ENCODE measurements around the gene RNASE8.

Gene RNASE8

GRCh38 chr14:21023174-21023573 is 34.4 kb upstream of the RNASE8 start:
- no peak for DNase-seq (ENCODE audit: low spot score)
- TF ChIP-seq CTCF (conservative IDR thresholded peaks at IDR 0.05; ENCODE audit: low read depth): no peak
- no peak overlapping the region for H3K27ac ChIP-seq
- POLR2A ChIA-PET (ENCODE audit: low non-redundant PET): no interaction called here
- CTCF ChIA-PET: interaction anchor here (0.7 to 1.0 kb wide), 3 partner anchors 9 to 77 kb away, joined by 3 to 5 read pairs (median 5); no protein-coding TSS in a partner anchor

- ChIA-PET POLR2A (ENCODE audit: low non-redundant PET) (interaction anchor here (0.6 kb wide), 1 partner anchor 18 kb away, joined by 3 read pairs; no protein-coding TSS in a partner anchor), CTCF (interaction anchor here (0.6 to 1.0 kb wide), 4 partner anchors 9 to 76 kb away, joined by 3 to 5 read pairs (median 4); no protein-coding TSS in a partner anchor)
- no peak for DNase-seq (ENCODE audit: low spot score)
Measured at GRCh38 chr14:21023817-21024584, 33.6 kb upstream of the RNASE8 start.

GRCh38 chr14:21024585-21025370 is 32.8 kb upstream of the RNASE8 start, which contains the start of gene NDRG2:
Gene NDRG2, minus strand, starts transcription at chr14:21025061. Its CDS starts 1,746 bp downstream, at chr14:21023315.
- TF ChIP-seq CTCF (conservative IDR thresholded peaks at IDR 0.05; ENCODE audit: low read depth): no peak
- peak; percentile 54 for DNase-seq (ENCODE audit: low spot score)
- H3K27ac ChIP-seq: no peak within 1 kb of the TSS
- ChIA-PET CTCF (interaction anchor here (0.6 to 1.0 kb wide), 3 partner anchors 10 to 65 kb away, joined by 3 to 4 read pairs (median 3); no protein-coding TSS in a partner anchor), POLR2A (ENCODE audit: low non-redundant PET) (interaction anchor here (0.5 to 0.6 kb wide), 2 partner anchors 17 to 682 kb away, joined by 3 read pairs; no protein-coding TSS in a partner anchor)

More at GRCh38 chr14:21023817-21024584, 33.6 kb upstream of the RNASE8 start:
- no peak for TF ChIP-seq CTCF (conservative IDR thresholded peaks at IDR 0.05; ENCODE audit: low read depth)
- H3K27ac ChIP-seq: no peak overlapping the region

GRCh38 chr14:21025371-21026273 is 32.0 kb upstream of the RNASE8 start:
- ChIA-PET CTCF (interaction anchor here (0.8 to 1.0 kb wide), 2 partner anchors 11 to 14 kb away, joined by 3 to 4 read pairs; no protein-coding TSS in a partner anchor), POLR2A (ENCODE audit: low non-redundant PET) (no interaction called here)
- DNase-seq (ENCODE audit: low spot score): no peak

GRCh38 chr14:21026274-21026987 is 31.2 kb upstream of the RNASE8 start:
- no peak overlapping the region for H3K27ac ChIP-seq
- CTCF ChIA-PET: interaction anchor here (0.7 to 0.8 kb wide), 2 partner anchors 12 to 14 kb away, joined by 3 to 4 read pairs; no protein-coding TSS in a partner anchor
- POLR2A ChIA-PET (ENCODE audit: low non-redundant PET): no interaction called here
- DNase-seq (ENCODE audit: low spot score): no peak
- TF ChIP-seq CTCF (conservative IDR thresholded peaks at IDR 0.05; ENCODE audit: low read depth): no peak

More at GRCh38 chr14:21025371-21026273, 32.0 kb upstream of the RNASE8 start:
- TF ChIP-seq CTCF (conservative IDR thresholded peaks at IDR 0.05; ENCODE audit: low read depth): no peak
- no peak overlapping the region for H3K27ac ChIP-seq

Data from RWPE1 (cell line).